Caco-2 (cell line): Measurements from ENCODE around the gene GINS1. TPM values are rescaled to one million over a fixed set of nuclear protein-coding genes. Genes with fewer than 3 reads are reported as not detected.

Experiments
- BruUV-seq: library from RNA; stranded (reverse); fragments of 400-500 nt; replicated peaks from 2 replicates; lab custom pipeline; 2021; lab: Mats Ljungman, UMichigan
- CTCF ChIA-PET: fragments of 300-600 bp; sonication (Branson Sonifier 250); formaldehyde crosslinking; loops from one replicate; lab custom pipeline; 2022; ENCODE audit warnings: antibody characterized with exemption; lab: Charles Lee
- POLR2A ChIA-PET: fragments of 300-600 bp; sonication (Branson Sonifier 250); formaldehyde crosslinking; loops from one replicate; lab custom pipeline; 2022; ENCODE audit warnings: antibody characterized with exemption; lab: Charles Lee
- DNase-seq, 2 experiments: peaks; one replicate each; pipeline versions ENCODE4 v3.0.0 to v3.0.0-alpha.2; 2020 to 2022
- H3K27me3 ChIP-seq: replicated peaks from 2 replicates; pipeline ENCODE4 v1.6.0; 2011; ENCODE audit warnings: low read length; ENCODE audit not compliant: control insufficient read depth, insufficient read depth
- H3K36me3 ChIP-seq: 2 replicates; pipeline ENCODE4 v1.5.1; 2011; ENCODE audit warnings: low read length; ENCODE audit not compliant: control insufficient read depth, insufficient read depth
- H3K4me1 ChIP-seq: fragments of 250-450 bp; sonication (Bioruptor Pico); 2 replicates; pipeline ENCODE4 v1.5.1; 2020; ENCODE audit warnings: mild to moderate bottlenecking
- H3K4me3 ChIP-seq: 2 replicates; pipeline ENCODE4 v1.5.1; 2011; ENCODE audit warnings: low read depth, mild to moderate bottlenecking, control low read depth, low read length
- H3K9me3 ChIP-seq: fragments of 250-450 bp; sonication (Bioruptor Pico); 2 replicates; pipeline ENCODE4 v1.5.1; 2020; ENCODE audit warnings: mild to moderate bottlenecking, moderate library complexity
- H3K27ac Mint-ChIP-seq: one replicate; pipeline ENCODE4 v1.8.0; 2022; ENCODE audit warnings: mixed read lengths; ENCODE audit not compliant: unreplicated experiment
- H3K27me3 Mint-ChIP-seq: one replicate; pipeline ENCODE4 v1.8.0; 2022; ENCODE audit warnings: mixed read lengths; ENCODE audit not compliant: insufficient read depth, unreplicated experiment
- H3K36me3 Mint-ChIP-seq: one replicate; pipeline ENCODE4 v1.8.0; 2022; ENCODE audit warnings: mild to moderate bottlenecking, mixed read lengths; ENCODE audit not compliant: insufficient read depth, unreplicated experiment
- H3K4me1 Mint-ChIP-seq: one replicate; pipeline ENCODE4 v1.8.0; 2022; ENCODE audit warnings: low read depth, mixed read lengths; ENCODE audit not compliant: unreplicated experiment
- H3K4me3 Mint-ChIP-seq: one replicate; pipeline ENCODE4 v1.8.0; 2022; ENCODE audit warnings: mild to moderate bottlenecking, moderate library complexity, mixed read lengths; ENCODE audit not compliant: unreplicated experiment
- H3K9me3 Mint-ChIP-seq: one replicate; pipeline ENCODE4 v1.8.0; 2022; ENCODE audit warnings: mixed read lengths; ENCODE audit not compliant: unreplicated experiment
- intact Hi-C: fragments of 100-400 bp; cut with micrococcal nuclease; formaldehyde crosslinking; loops from one replicate; pipeline ENCODE4 v1.10.0; 2022; ENCODE audit not compliant: unreplicated experiment
- total RNA-seq: library from RNA; stranded (reverse); gene quantifications from 2 replicates; pipeline ENCODE4 v1.2.3, GENCODE V29; 2022
- TF ChIP-seq, protein P1 (sequence below), 2 experiments: fragments of 200-600 bp in 1 of 2; IDR thresholded peaks; 1 replicate in 1 of 2; 2 replicates in 1 of 2; pipeline versions ENCODE4 v1.5.1 to v1.8.0; 2011 to 2022; ENCODE audit warnings: antibody characterized with exemption in 1 of 2, control low read depth in 1 of 2, inconsistent platforms in 1 of 2, low read depth in 1 of 2, low read length in 1 of 2, mild to moderate bottlenecking in 1 of 2, moderate library complexity in 1 of 2; ENCODE audit not compliant: insufficient read depth in 1 of 2, severe bottlenecking in 1 of 2, unreplicated experiment in 1 of 2

Gene GINS1
- total RNA-seq, 1 experiment from 2014 or later = 50.9 TPM

GRCh38 chr20:25476106-25477013, 68.9 kb downstream of the GINS1 start:
- no peaks in the 10 kb centered on the region for H3K9me3 ChIP-seq
- no peak overlapping the region for H3K4me3 ChIP-seq
- Mint-ChIP-seq H3K4me1 (no peaks in the 10 kb centered on the region), H3K9me3 (no peaks in the 10 kb centered on the region), H3K4me3 (no peak overlapping the region), H3K27ac (no peak overlapping the region), H3K27me3 (no peaks in the 10 kb centered on the region), H3K36me3 (no peaks in the 10 kb centered on the region)
- intact Hi-C loops = no loop called here
- BruUV-seq = no TSS peak
- TF ChIP-seq, protein P1, sequence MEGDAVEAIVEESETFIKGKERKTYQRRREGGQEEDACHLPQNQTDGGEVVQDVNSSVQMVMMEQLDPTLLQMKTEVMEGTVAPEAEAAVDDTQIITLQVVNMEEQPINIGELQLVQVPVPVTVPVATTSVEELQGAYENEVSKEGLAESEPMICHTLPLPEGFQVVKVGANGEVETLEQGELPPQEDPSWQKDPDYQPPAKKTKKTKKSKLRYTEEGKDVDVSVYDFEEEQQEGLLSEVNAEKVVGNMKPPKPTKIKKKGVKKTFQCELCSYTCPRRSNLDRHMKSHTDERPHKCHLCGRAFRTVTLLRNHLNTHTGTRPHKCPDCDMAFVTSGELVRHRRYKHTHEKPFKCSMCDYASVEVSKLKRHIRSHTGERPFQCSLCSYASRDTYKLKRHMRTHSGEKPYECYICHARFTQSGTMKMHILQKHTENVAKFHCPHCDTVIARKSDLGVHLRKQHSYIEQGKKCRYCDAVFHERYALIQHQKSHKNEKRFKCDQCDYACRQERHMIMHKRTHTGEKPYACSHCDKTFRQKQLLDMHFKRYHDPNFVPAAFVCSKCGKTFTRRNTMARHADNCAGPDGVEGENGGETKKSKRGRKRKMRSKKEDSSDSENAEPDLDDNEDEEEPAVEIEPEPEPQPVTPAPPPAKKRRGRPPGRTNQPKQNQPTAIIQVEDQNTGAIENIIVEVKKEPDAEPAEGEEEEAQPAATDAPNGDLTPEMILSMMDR (IDR thresholded peaks at IDR 0.05; ENCODE audit: insufficient read depth in 1 of 2, low read depth in 1 of 2, low read length in 1 of 2, severe bottlenecking in 1 of 2, unreplicated experiment in 1 of 2) = no peak
- no peaks in the 10 kb centered on the region for H3K27me3 ChIP-seq
- POLR2A ChIA-PET = no interaction called here
- H3K36me3 ChIP-seq = no peaks in the 10 kb centered on the region
- H3K4me1 ChIP-seq = no peaks in the 10 kb centered on the region
- CTCF ChIA-PET = no interaction called here
- no peak for DNase-seq

GRCh38 chr20:25477014-25477882, 69.8 kb downstream of the GINS1 start:
- Histone ChIP-seq H3K4me3 (no peak overlapping the region), H3K9me3 (no peaks in the 10 kb centered on the region), H3K36me3 (no peaks in the 10 kb centered on the region), H3K27me3 (no peaks in the 10 kb centered on the region), H3K4me1 (no peaks in the 10 kb centered on the region)
- CTCF ChIA-PET = no interaction called here
- POLR2A ChIA-PET = no interaction called here
- intact Hi-C loops = no loop called here
- TF ChIP-seq, protein P1 (IDR thresholded peaks at IDR 0.05; ENCODE audit: insufficient read depth in 1 of 2, low read depth in 1 of 2, low read length in 1 of 2, severe bottlenecking in 1 of 2, unreplicated experiment in 1 of 2) = no peak
- H3K27me3 Mint-ChIP-seq = no peaks in the 10 kb centered on the region
- no peak overlapping the region for H3K4me3 Mint-ChIP-seq
- no peaks in the 10 kb centered on the region for H3K9me3 Mint-ChIP-seq
- H3K27ac Mint-ChIP-seq = no peak overlapping the region
- DNase-seq = no peak
- H3K4me1 Mint-ChIP-seq = no peaks in the 10 kb centered on the region
- H3K36me3 Mint-ChIP-seq = no peaks in the 10 kb centered on the region
- no TSS peak for BruUV-seq

GRCh38 chr20:25478889-25479568, 71.6 kb downstream of the GINS1 start:
- Mint-ChIP-seq H3K4me1 (no peaks in the 10 kb centered on the region), H3K36me3 (no peaks in the 10 kb centered on the region), H3K27me3 (no peaks in the 10 kb centered on the region), H3K4me3 (no peak overlapping the region), H3K27ac (no peak overlapping the region), H3K9me3 (no peaks in the 10 kb centered on the region)
- Histone ChIP-seq H3K36me3 (no peaks in the 10 kb centered on the region), H3K27me3 (no peaks in the 10 kb centered on the region), H3K4me3 (no peak overlapping the region), H3K4me1 (no peaks in the 10 kb centered on the region), H3K9me3 (no peaks in the 10 kb centered on the region)
- ChIA-PET POLR2A (no interaction called here), CTCF (interaction anchor here (0.7 kb wide), 1 partner anchor 105 kb away, joined by 5 read pairs; no protein-coding TSS in a partner anchor)
- intact Hi-C loops = no loop called here
- TF ChIP-seq, protein P1 (IDR thresholded peaks at IDR 0.05; ENCODE audit: insufficient read depth in 1 of 2, low read depth in 1 of 2, low read length in 1 of 2, severe bottlenecking in 1 of 2, unreplicated experiment in 1 of 2) = no peak
- BruUV-seq = no TSS peak
- no peak for DNase-seq
